Mammary epithelial cell (primary cell): ENCODE data around the gene NDUFS6.

ENCODE experiments used
- CTCF ChIP-seq, 2 donors: IDR thresholded peaks in 1 of 2; conservative IDR thresholded peaks in 1 of 2; 2 replicates each; pipeline ENCODE4 v1.5.1; 2011 to 2012; ENCODE audit warnings: inconsistent platforms in 2 of 2, low read length in 2 of 2, mild to moderate bottlenecking in 2 of 2, control low read depth in 1 of 2, low read depth in 1 of 2; ENCODE audit not compliant: insufficient read depth in 1 of 2; ENCODE audit errors: extremely low read depth in 1 of 2
- EZH2 ChIP-seq: IDR thresholded peaks from 2 replicates; pipeline ENCODE4 v1.6.1; 2012; ENCODE audit warnings: low read length, inconsistent platforms, borderline replicate concordance

- TF ChIP-seq EZH2 (no peak), CTCF (conservative IDR thresholded peaks at IDR 0.05 in 1 of 2, IDR thresholded peaks at IDR 0.05 in 1 of 2; ENCODE audit: extremely low read depth in 1 of 2, insufficient read depth in 1 of 2, low read depth in 1 of 2, low read length in 2 of 2) (no peak)
Measured at GRCh38 chr5:1791176-1791575, 10.0 kb upstream of the NDUFS6 start.
